OCI-LY3 (cell line): Measurements from ENCODE around the gene SRPK1.

Experiments used
- H2AFZ ChIP-seq: fragments of 200-600, 300-600 bp; shearing (Covaris generic); 2 replicates; pipeline ENCODE4 v1.6.0; 2014; ENCODE audit warnings: antibody characterized with exemption, low read depth, low read length
- H3K27ac ChIP-seq: fragments of 200-600, 300-600 bp; sonication (generic); 2 replicates; pipeline ENCODE4 v1.5.1; 2014; ENCODE audit warnings: mild to moderate bottlenecking, low read length, moderate library complexity, mixed read lengths
- H3K27me3 ChIP-seq: fragments of 200-600, 300-600 bp; sonication (generic); 2 replicates; pipeline ENCODE4 v1.6.1; 2014; ENCODE audit warnings: low read depth, low read length, mixed read lengths
- H3K36me3 ChIP-seq: fragments of 200-600, 300-600 bp; sonication (generic); replicated peaks from 2 replicates; pipeline ENCODE3; 2014; ENCODE audit warnings: low read depth, low read length, mixed read lengths
- H3K4me1 ChIP-seq: fragments of 300-600, 200-600 bp; sonication (generic); 2 replicates; pipeline ENCODE4 v1.6.1; 2014; ENCODE audit warnings: low read length, mixed read lengths
- H3K4me2 ChIP-seq: fragments of 200-600, 300-600 bp; sonication (generic); 2 replicates; pipeline ENCODE4 v1.6.1; 2014; ENCODE audit warnings: low read length, mixed read lengths
- H3K4me3 ChIP-seq: fragments of 300-600, 200-600 bp; sonication (generic); 2 replicates; pipeline ENCODE4 v1.5.1; 2014; ENCODE audit warnings: antibody characterized with exemption, mild to moderate bottlenecking, low read length, moderate library complexity
- H3K79me2 ChIP-seq: fragments of 300-600, 200-600 bp; shearing (Covaris generic); 2 replicates; pipeline ENCODE4 v1.6.1; 2014; ENCODE audit warnings: mild to moderate bottlenecking, low read length, mixed read lengths
- H3K9ac ChIP-seq: fragments of 300-600, 200-600 bp; shearing (Covaris generic); 2 replicates; pipeline ENCODE4 v1.6.0; 2014; ENCODE audit warnings: mild to moderate bottlenecking, low read length, moderate library complexity
- H3K9me3 ChIP-seq: fragments of 200-600, 300-600 bp; shearing (Covaris generic); 2 replicates; pipeline ENCODE4 v1.6.1; 2014; ENCODE audit warnings: low read length, mixed read lengths; ENCODE audit not compliant: insufficient read depth
- H4K20me1 ChIP-seq: fragments of 200-600, 300-600 bp; sonication (generic); 2 replicates; pipeline ENCODE4 v1.6.1; 2016; ENCODE audit warnings: low read length, mixed read lengths; ENCODE audit not compliant: insufficient read depth
- EZH2phosphoT487 ChIP-seq: fragments of 200-600 bp; shearing (Covaris generic); IDR thresholded peaks from 2 replicates; pipeline ENCODE4 v1.6.1; 2018; ENCODE audit warnings: antibody characterized with exemption, mixed run types, low read depth
- TF ChIP-seq, protein P1 (sequence below): fragments of 200-600, 300-600 bp; sonication (generic); IDR thresholded peaks from 2 replicates; pipeline ENCODE4 v1.5.1; 2014; ENCODE audit warnings: antibody characterized with exemption, low read length, low read depth

SRPK1 gene

GRCh38 chr6:35903679-35904078 lies 17.2 kb downstream of the SRPK1 start:
- Histone ChIP-seq H2AFZ (no peak overlapping the region), H3K4me1 (no peaks in the 10 kb centered on the region), H3K27ac (no peak overlapping the region), H3K4me2 (no peak overlapping the region), H3K9me3 (no peaks in the 10 kb centered on the region; the same call in 1 of the 2 replicates), H4K20me1 (peaks cover 52% of the 10 kb centered on the region), H3K9ac (no peak overlapping the region), H3K79me2 (peaks cover 100% of the 10 kb centered on the region), H3K36me3 (peaks cover 61% of the 10 kb centered on the region), H3K27me3 (no peaks in the 10 kb centered on the region), H3K4me3 (no peak overlapping the region)
- TF ChIP-seq EZH2phosphoT487, result no peak
- TF ChIP-seq, protein P1, sequence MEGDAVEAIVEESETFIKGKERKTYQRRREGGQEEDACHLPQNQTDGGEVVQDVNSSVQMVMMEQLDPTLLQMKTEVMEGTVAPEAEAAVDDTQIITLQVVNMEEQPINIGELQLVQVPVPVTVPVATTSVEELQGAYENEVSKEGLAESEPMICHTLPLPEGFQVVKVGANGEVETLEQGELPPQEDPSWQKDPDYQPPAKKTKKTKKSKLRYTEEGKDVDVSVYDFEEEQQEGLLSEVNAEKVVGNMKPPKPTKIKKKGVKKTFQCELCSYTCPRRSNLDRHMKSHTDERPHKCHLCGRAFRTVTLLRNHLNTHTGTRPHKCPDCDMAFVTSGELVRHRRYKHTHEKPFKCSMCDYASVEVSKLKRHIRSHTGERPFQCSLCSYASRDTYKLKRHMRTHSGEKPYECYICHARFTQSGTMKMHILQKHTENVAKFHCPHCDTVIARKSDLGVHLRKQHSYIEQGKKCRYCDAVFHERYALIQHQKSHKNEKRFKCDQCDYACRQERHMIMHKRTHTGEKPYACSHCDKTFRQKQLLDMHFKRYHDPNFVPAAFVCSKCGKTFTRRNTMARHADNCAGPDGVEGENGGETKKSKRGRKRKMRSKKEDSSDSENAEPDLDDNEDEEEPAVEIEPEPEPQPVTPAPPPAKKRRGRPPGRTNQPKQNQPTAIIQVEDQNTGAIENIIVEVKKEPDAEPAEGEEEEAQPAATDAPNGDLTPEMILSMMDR, result no peak

DNA sequence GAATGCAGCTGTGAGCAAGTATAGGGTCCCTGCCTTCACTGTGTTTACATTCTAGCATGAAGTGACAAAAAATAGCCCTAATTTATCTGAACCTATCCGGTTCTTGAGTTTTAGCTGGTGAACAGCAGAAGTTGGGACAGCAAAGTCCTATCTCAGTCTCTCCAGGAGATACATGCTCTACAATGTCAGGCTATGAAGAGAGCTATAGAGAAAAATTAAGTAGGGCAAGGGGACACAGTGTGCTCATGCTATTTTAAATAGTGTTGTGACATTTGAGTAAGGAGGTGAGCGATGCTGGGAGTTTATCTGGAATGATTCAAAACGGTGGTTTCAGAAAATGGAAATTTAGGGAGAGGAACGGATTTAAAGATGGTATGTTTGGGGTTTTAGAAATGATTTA lies 20.4 kb downstream of the SRPK1 start:
- TF ChIP-seq, protein P1, result no peak
- no peak for TF ChIP-seq EZH2phosphoT487
- no peaks in the 10 kb centered on the region for H3K27me3 ChIP-seq
- peaks cover 67% of the 10 kb centered on the region for H4K20me1 ChIP-seq
- peaks cover 100% of the 10 kb centered on the region for H3K79me2 ChIP-seq
- no peaks in the 10 kb centered on the region for H3K4me1 ChIP-seq
- no peaks in the 10 kb centered on the region for H3K9me3 ChIP-seq
- no peak overlapping the region for H3K4me3 ChIP-seq
- peaks cover 55% of the 10 kb centered on the region for H3K36me3 ChIP-seq
- H2AFZ ChIP-seq, result no peak overlapping the region
- H3K27ac ChIP-seq, result no peak overlapping the region
- H3K4me2 ChIP-seq, result no peak overlapping the region
- H3K9ac ChIP-seq, result no peak overlapping the region

DNA sequence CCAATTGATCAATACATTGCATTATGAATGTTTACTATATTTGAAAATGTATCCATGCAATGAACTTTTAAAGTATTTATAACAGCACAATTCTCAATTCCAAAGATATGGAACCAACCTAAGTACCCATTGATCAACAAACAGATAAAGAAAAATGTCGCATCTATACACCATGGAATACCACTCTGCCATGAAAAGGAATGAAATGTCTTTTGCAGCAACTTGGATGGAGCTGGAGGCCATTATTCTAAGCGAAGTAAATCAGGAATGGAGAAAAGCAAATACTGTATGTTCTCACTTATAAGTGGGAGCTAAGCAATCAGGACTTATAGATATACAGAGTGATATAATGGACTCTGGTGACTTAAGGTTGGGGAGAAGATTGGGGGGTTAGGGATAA lies 22.9 kb downstream of the SRPK1 start:
- Histone ChIP-seq H3K79me2 (peaks cover 100% of the 10 kb centered on the region), H3K4me1 (no peaks in the 10 kb centered on the region), H3K27ac (no peak overlapping the region), H3K4me3 (no peak overlapping the region), H4K20me1 (peaks cover 77% of the 10 kb centered on the region), H3K9me3 (no peaks in the 10 kb centered on the region), H3K36me3 (peaks cover 48% of the 10 kb centered on the region), H3K9ac (no peak overlapping the region), H3K4me2 (no peak overlapping the region), H2AFZ (no peak overlapping the region), H3K27me3 (no peaks in the 10 kb centered on the region)
- TF ChIP-seq EZH2phosphoT487, result no peak
- TF ChIP-seq, protein P1, result no peak

- Histone ChIP-seq H4K20me1 (peaks cover 77% of the 10 kb centered on the region), H3K4me2 (no peak overlapping the region)
- no peak for TF ChIP-seq EZH2phosphoT487
- TF ChIP-seq, protein P1, result no peak
Measured at GRCh38 chr6:35897486-35897885, 23.4 kb downstream of the SRPK1 start.

More at GRCh38 chr6:35897486-35897885, 23.4 kb downstream of the SRPK1 start:
- H3K9ac ChIP-seq, result no peak overlapping the region
- H3K27me3 ChIP-seq, result no peaks in the 10 kb centered on the region
- H3K4me1 ChIP-seq, result no peaks in the 10 kb centered on the region
- peaks cover 100% of the 10 kb centered on the region for H3K79me2 ChIP-seq
- no peak overlapping the region for H2AFZ ChIP-seq
- no peak overlapping the region for H3K27ac ChIP-seq
- H3K36me3 ChIP-seq, result peaks cover 48% of the 10 kb centered on the region
- H3K4me3 ChIP-seq, result no peak overlapping the region
- no peaks in the 10 kb centered on the region for H3K9me3 ChIP-seq
